Neuron (in vitro differentiated cells): Measurements from ENCODE around the gene CNTNAP2.

Experiments used
- H2AFZ ChIP-seq: one replicate; pipeline ENCODE4 v1.6.1; 2013; ENCODE audit warnings: low read depth, mild to moderate bottlenecking, inconsistent platforms, low read length, moderate library complexity
- H3K27me3 ChIP-seq: one replicate; pipeline ENCODE4 v1.6.1; 2013; ENCODE audit warnings: low read length; ENCODE audit not compliant: insufficient read depth
- H3K36me3 ChIP-seq: one replicate; pipeline ENCODE4 v1.6.1; 2013; ENCODE audit warnings: low read length; ENCODE audit not compliant: insufficient read depth
- H3K4me1 ChIP-seq: one replicate; pipeline ENCODE4 v1.6.1; 2013; ENCODE audit warnings: low read length; ENCODE audit not compliant: insufficient read depth
- H3K4me3 ChIP-seq: 2 replicates; pipeline ENCODE4 v1.5.1; 2013; ENCODE audit warnings: mild to moderate bottlenecking, low read length, moderate library complexity
- H3K9me3 ChIP-seq: one replicate; pipeline ENCODE4 v1.6.1; 2013; ENCODE audit warnings: low read length

The CNTNAP2 gene

GRCh38 chr7:146249272-146249671 is 132.7 kb downstream of the CNTNAP2 start:
- H3K4me3 ChIP-seq: no peak overlapping the region
- no peaks in the 10 kb centered on the region for H3K4me1 ChIP-seq
- no peaks in the 10 kb centered on the region for H3K27me3 ChIP-seq
- no peaks in the 10 kb centered on the region for H3K36me3 ChIP-seq
- H2AFZ ChIP-seq: no peak overlapping the region
- no peaks in the 10 kb centered on the region for H3K9me3 ChIP-seq

- no peaks in the 10 kb centered on the region for H3K27me3 ChIP-seq
Observed at GRCh38 chr7:146255609-146256008, 139.0 kb downstream of the CNTNAP2 start.

DNA sequence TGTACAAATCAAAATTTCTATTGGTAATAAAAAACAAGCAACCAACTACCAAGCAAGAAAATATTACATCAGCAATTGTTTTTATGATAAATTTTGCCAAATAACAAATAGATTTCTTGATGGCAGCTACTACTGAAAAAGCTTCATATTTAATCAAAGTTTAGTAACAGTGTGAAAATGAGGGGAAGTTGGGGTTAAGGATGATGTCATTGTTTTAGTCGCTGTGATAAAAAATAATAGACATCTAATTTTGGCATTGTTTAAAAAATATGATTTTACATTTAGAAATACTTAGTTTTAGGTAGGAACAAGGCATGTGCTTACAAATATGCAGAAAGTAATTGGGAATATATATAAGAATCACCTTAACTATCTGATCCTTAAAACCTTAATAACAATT is 145.9 kb downstream of the CNTNAP2 start:
- no peaks in the 10 kb centered on the region for H3K27me3 ChIP-seq
- H2AFZ ChIP-seq: no peak overlapping the region
- no peaks in the 10 kb centered on the region for H3K4me1 ChIP-seq
- H3K36me3 ChIP-seq: no peaks in the 10 kb centered on the region
- H3K4me3 ChIP-seq: no peak overlapping the region
- no peaks in the 10 kb centered on the region for H3K9me3 ChIP-seq

More at GRCh38 chr7:146255609-146256008, 139.0 kb downstream of the CNTNAP2 start:
- Histone ChIP-seq H3K4me1 (no peaks in the 10 kb centered on the region), H2AFZ (no peak overlapping the region), H3K36me3 (no peaks in the 10 kb centered on the region), H3K9me3 (no peaks in the 10 kb centered on the region), H3K4me3 (no peak overlapping the region)

GRCh38 chr7:146276888-146277287 is 160.3 kb downstream of the CNTNAP2 start:
- Histone ChIP-seq H2AFZ (no peak overlapping the region), H3K9me3 (no peaks in the 10 kb centered on the region), H3K27me3 (no peaks in the 10 kb centered on the region), H3K4me1 (no peaks in the 10 kb centered on the region), H3K36me3 (no peaks in the 10 kb centered on the region), H3K4me3 (no peak overlapping the region)

- H3K36me3 ChIP-seq: no peaks in the 10 kb centered on the region
- H3K4me3 ChIP-seq: no peak overlapping the region
- no peaks in the 10 kb centered on the region for H3K4me1 ChIP-seq
- no peaks in the 10 kb centered on the region for H3K27me3 ChIP-seq
- no peaks in the 10 kb centered on the region for H3K9me3 ChIP-seq
- H2AFZ ChIP-seq: no peak overlapping the region
Observed at GRCh38 chr7:146285418-146285817, 168.8 kb downstream of the CNTNAP2 start.

DNA sequence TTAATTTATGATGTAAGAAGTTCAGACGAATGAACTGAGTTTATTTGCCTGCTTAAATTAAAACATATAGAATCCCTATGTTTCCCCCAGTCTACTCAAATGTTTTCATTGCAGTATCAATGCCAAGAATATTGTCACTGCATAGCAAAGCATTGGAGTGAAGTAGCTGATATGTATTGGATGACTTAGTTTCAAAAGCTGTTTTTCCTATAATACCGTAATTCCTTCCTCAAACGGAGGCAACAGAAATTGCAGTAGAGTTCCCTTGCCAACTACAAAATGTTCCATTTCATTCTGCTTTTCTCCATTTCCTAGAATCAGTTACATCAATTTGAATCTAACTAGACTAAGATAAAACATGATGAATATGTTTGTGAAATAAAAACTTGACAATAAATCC is 174.1 kb downstream of the CNTNAP2 start:
- H3K36me3 ChIP-seq: no peaks in the 10 kb centered on the region
- H3K9me3 ChIP-seq: no peaks in the 10 kb centered on the region
- no peak overlapping the region for H2AFZ ChIP-seq

GRCh38 chr7:146291900-146292299 is 175.3 kb downstream of the CNTNAP2 start:
- Histone ChIP-seq H2AFZ (no peak overlapping the region), H3K36me3 (no peaks in the 10 kb centered on the region), H3K4me3 (no peak overlapping the region), H3K9me3 (no peaks in the 10 kb centered on the region), H3K27me3 (no peaks in the 10 kb centered on the region), H3K4me1 (no peaks in the 10 kb centered on the region)

More for the DNA sequence above, 174.1 kb downstream of the CNTNAP2 start:
- no peaks in the 10 kb centered on the region for H3K27me3 ChIP-seq
- H3K4me1 ChIP-seq: no peaks in the 10 kb centered on the region
- H3K4me3 ChIP-seq: no peak overlapping the region

GRCh38 chr7:146296028-146296427 is 179.4 kb downstream of the CNTNAP2 start:
- Histone ChIP-seq H3K4me3 (no peak overlapping the region), H2AFZ (no peak overlapping the region), H3K36me3 (no peaks in the 10 kb centered on the region), H3K9me3 (no peaks in the 10 kb centered on the region), H3K4me1 (no peaks in the 10 kb centered on the region), H3K27me3 (no peaks in the 10 kb centered on the region)

DNA sequence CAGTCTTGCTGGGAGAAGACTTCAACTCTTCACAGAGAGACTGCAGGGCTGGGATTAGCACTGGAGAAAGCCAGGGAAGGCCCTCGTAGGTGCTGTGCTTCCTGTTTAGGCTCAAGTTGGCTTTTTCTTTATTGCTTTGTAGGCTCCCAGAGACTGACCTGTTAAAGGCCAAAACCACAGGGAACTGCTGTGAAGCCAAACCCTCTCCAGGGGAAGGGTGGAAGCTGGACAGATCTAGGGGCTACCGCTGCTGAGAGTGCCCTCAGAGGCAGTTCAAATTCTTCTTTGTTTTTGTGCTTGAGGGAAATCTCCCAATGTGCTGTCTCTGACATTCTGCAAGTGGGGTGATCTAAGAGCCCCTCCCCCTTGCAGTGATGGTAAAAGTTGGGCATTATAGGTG is 198.4 kb downstream of the CNTNAP2 start:
- Histone ChIP-seq H3K27me3 (no peaks in the 10 kb centered on the region), H3K36me3 (no peaks in the 10 kb centered on the region), H2AFZ (no peak overlapping the region), H3K4me3 (no peak overlapping the region), H3K9me3 (no peaks in the 10 kb centered on the region), H3K4me1 (no peaks in the 10 kb centered on the region)

GRCh38 chr7:146319629-146320028 is 203.0 kb downstream of the CNTNAP2 start:
- no peaks in the 10 kb centered on the region for H3K27me3 ChIP-seq
- no peaks in the 10 kb centered on the region for H3K4me1 ChIP-seq
- no peak overlapping the region for H3K4me3 ChIP-seq
- H3K9me3 ChIP-seq: no peaks in the 10 kb centered on the region
- no peak overlapping the region for H2AFZ ChIP-seq
- H3K36me3 ChIP-seq: no peaks in the 10 kb centered on the region

- H3K9me3 ChIP-seq: no peaks in the 10 kb centered on the region
- H3K27me3 ChIP-seq: no peaks in the 10 kb centered on the region
- no peak overlapping the region for H2AFZ ChIP-seq
- no peaks in the 10 kb centered on the region for H3K4me1 ChIP-seq
- no peaks in the 10 kb centered on the region for H3K36me3 ChIP-seq
- H3K4me3 ChIP-seq: no peak overlapping the region
Observed at GRCh38 chr7:146321301-146321700, 204.7 kb downstream of the CNTNAP2 start.

- no peaks in the 10 kb centered on the region for H3K4me1 ChIP-seq
- H3K9me3 ChIP-seq: no peaks in the 10 kb centered on the region
- H3K36me3 ChIP-seq: no peaks in the 10 kb centered on the region
- no peak overlapping the region for H3K4me3 ChIP-seq
- no peak overlapping the region for H2AFZ ChIP-seq
- H3K27me3 ChIP-seq: no peaks in the 10 kb centered on the region
Observed at GRCh38 chr7:146331369-146331768, 214.8 kb downstream of the CNTNAP2 start.

DNA sequence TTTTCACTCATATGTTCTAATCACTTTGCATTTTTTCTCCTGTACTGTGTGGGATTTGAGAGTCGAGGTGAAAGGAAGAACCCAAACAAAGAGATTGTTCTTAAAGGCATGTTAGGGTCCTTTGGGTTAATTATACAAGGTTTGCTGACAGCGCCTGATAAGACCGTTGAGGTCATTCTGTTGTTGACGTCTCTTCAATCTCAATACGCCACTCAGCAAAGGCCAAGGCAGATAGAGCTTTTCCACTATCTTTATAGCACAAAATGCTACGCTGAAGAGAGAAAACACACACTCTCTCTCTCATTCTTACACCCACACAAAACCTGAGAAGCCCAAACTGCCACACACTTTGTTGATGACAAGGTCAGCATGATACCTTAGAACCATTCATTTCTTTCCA is 228.7 kb downstream of the CNTNAP2 start:
- Histone ChIP-seq H3K4me1 (no peaks in the 10 kb centered on the region), H3K4me3 (no peak overlapping the region), H3K36me3 (no peaks in the 10 kb centered on the region), H2AFZ (no peak overlapping the region), H3K27me3 (no peaks in the 10 kb centered on the region), H3K9me3 (no peaks in the 10 kb centered on the region)

DNA sequence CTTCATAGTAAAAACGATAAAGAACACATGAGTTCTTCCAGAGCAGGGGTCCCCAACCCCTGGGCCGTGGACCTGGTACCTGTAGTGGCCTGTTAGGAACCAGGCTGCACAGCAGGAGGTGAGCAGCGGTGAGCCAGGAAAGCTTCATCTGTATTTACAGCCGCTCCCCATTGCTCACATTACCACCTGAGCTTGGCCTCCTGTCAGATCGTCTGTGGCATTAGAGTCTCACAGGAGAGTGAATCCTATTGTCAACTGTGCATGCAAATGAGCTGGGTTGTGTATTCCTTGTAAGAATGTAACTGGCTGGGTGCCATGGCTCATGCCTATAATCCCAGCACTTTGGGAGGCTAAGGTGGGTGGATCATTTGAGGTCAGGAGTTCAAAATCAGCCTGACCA is 229.5 kb downstream of the CNTNAP2 start:
- no peak overlapping the region for H3K4me3 ChIP-seq
- H3K36me3 ChIP-seq: no peaks in the 10 kb centered on the region
- no peaks in the 10 kb centered on the region for H3K9me3 ChIP-seq
- no peak overlapping the region for H2AFZ ChIP-seq
- H3K4me1 ChIP-seq: no peaks in the 10 kb centered on the region
- H3K27me3 ChIP-seq: no peaks in the 10 kb centered on the region
